DOHH2 (cell line): Measurements from ENCODE around the gene RBM47.

Source experiments
- H3F3A ChIP-seq: fragments of 200-600 bp; sonication (generic), shearing (Covaris generic); 2 replicates; pipeline ENCODE4 v1.6.0; 2016; ENCODE audit warnings: antibody characterized with exemption, mild to moderate bottlenecking; ENCODE audit not compliant: control insufficient read depth, insufficient read depth
- H3K27ac ChIP-seq: fragments of 200-600 bp; sonication (generic); 2 replicates; pipeline ENCODE4 v1.5.1; 2014; ENCODE audit warnings: low read depth, mild to moderate bottlenecking, low read length, moderate library complexity
- H3K27me3 ChIP-seq: fragments of 200-600 bp; sonication (generic); 2 replicates; pipeline ENCODE4 v1.6.1; 2014; ENCODE audit warnings: mild to moderate bottlenecking, low read length, mixed read lengths; ENCODE audit not compliant: control insufficient read depth
- H3K36me3 ChIP-seq: fragments of 200-600 bp; sonication (generic); 2 replicates; pipeline ENCODE4 v1.6.1; 2014; ENCODE audit warnings: mild to moderate bottlenecking, low read length, moderate library complexity, mixed read lengths; ENCODE audit not compliant: control insufficient read depth
- H3K4me1 ChIP-seq: fragments of 200-600 bp; sonication (generic); 2 replicates; pipeline ENCODE4 v1.6.1; 2014; ENCODE audit warnings: mild to moderate bottlenecking, low read length, mixed read lengths; ENCODE audit not compliant: control insufficient read depth
- H3K4me2 ChIP-seq: fragments of 200-600 bp; sonication (generic); 2 replicates; pipeline ENCODE4 v1.6.0; 2014; ENCODE audit warnings: mild to moderate bottlenecking, low read length, moderate library complexity
- H3K4me3 ChIP-seq: fragments of 200-600 bp; sonication (generic); 2 replicates; pipeline ENCODE4 v1.5.1; 2014; ENCODE audit warnings: mild to moderate bottlenecking, low read length, mixed read lengths
- H3K79me2 ChIP-seq: fragments of 200-600 bp; sonication (generic); 2 replicates; pipeline ENCODE4 v1.6.1; 2014; ENCODE audit warnings: mild to moderate bottlenecking, low read length, mixed read lengths; ENCODE audit not compliant: control insufficient read depth
- H3K9me2 ChIP-seq: fragments of 200-600 bp; sonication (generic); replicated peaks from 2 replicates; pipeline ENCODE4 v1.6.1; 2014; ENCODE audit warnings: mild to moderate bottlenecking, low read length, mixed read lengths; ENCODE audit not compliant: control insufficient read depth
- H3K9me3 ChIP-seq: fragments of 200-600 bp; sonication (generic); 2 replicates; pipeline ENCODE4 v1.6.1; 2014; ENCODE audit warnings: antibody characterized with exemption, low read length, mixed read lengths; ENCODE audit not compliant: control insufficient read depth, insufficient read depth
- H4K20me1 ChIP-seq: fragments of 200-600 bp; sonication (generic); 2 replicates; pipeline ENCODE4 v1.6.0; 2014; ENCODE audit warnings: low read depth, mild to moderate bottlenecking, antibody characterized with exemption, low read length, moderate library complexity; ENCODE audit not compliant: control insufficient read depth, insufficient read depth
- CTCF ChIP-seq: fragments of 200-600 bp; sonication (generic); IDR thresholded peaks from one replicate; pipeline ENCODE4 v1.5.1; 2014; ENCODE audit warnings: antibody characterized with exemption, mild to moderate bottlenecking, low read depth, low read length; ENCODE audit not compliant: poor library complexity, severe bottlenecking
- EZH2phosphoT487 ChIP-seq: fragments of 200-600 bp; sonication (generic); IDR thresholded peaks from 2 replicates; pipeline ENCODE4 v1.6.1; 2017; ENCODE audit warnings: borderline replicate concordance, mild to moderate bottlenecking, antibody characterized with exemption, low read length, moderate library complexity, mixed read lengths

RBM47 gene

GRCh38 chr4:40550948-40551462 lies 78.7 kb downstream of the RBM47 start:
- Histone ChIP-seq H3K9me3 (no peaks in the 10 kb centered on the region), H4K20me1 (no peaks in the 10 kb centered on the region), H3K27ac (peak overlapping the region; percentile 58), H3K4me2 (peak overlapping the region; percentile 79), H3K4me3 (peak overlapping the region; percentile 69), H3K4me1 (peaks cover 35% of the 10 kb centered on the region), H3K79me2 (no peaks in the 10 kb centered on the region), H3K27me3 (no peaks in the 10 kb centered on the region), H3K36me3 (no peaks in the 10 kb centered on the region), H3F3A (no peaks in the 10 kb centered on the region), H3K9me2 (no peaks in the 10 kb centered on the region)
- TF ChIP-seq EZH2phosphoT487 (no peak), CTCF (peak; percentile 68)

- H3K9me2 ChIP-seq = no peaks in the 10 kb centered on the region
- peaks cover 35% of the 10 kb centered on the region for H3K4me1 ChIP-seq
- no peaks in the 10 kb centered on the region for H4K20me1 ChIP-seq
- H3K36me3 ChIP-seq = no peaks in the 10 kb centered on the region
- H3K27ac ChIP-seq = no peak overlapping the region
- H3K79me2 ChIP-seq = no peaks in the 10 kb centered on the region
- TF ChIP-seq CTCF (no peak), EZH2phosphoT487 (no peak)
- H3K4me3 ChIP-seq = no peak overlapping the region
- no peaks in the 10 kb centered on the region for H3K27me3 ChIP-seq
- H3F3A ChIP-seq = no peaks in the 10 kb centered on the region
- no peaks in the 10 kb centered on the region for H3K9me3 ChIP-seq
- H3K4me2 ChIP-seq = peak overlapping the region; percentile 79
Observed at GRCh38 chr4:40550196-40550595, 79.5 kb downstream of the RBM47 start.

GRCh38 chr4:40548256-40548655 lies 81.4 kb downstream of the RBM47 start:
- no peaks in the 10 kb centered on the region for H4K20me1 ChIP-seq
- no peak overlapping the region for H3K4me3 ChIP-seq
- H3K9me2 ChIP-seq = no peaks in the 10 kb centered on the region
- no peak overlapping the region for H3K27ac ChIP-seq
- no peaks in the 10 kb centered on the region for H3F3A ChIP-seq
- no peak for TF ChIP-seq CTCF
- TF ChIP-seq EZH2phosphoT487 = no peak
- no peak overlapping the region for H3K4me2 ChIP-seq
- H3K4me1 ChIP-seq = peaks cover 20% of the 10 kb centered on the region
- no peaks in the 10 kb centered on the region for H3K79me2 ChIP-seq
- no peaks in the 10 kb centered on the region for H3K27me3 ChIP-seq
- H3K36me3 ChIP-seq = no peaks in the 10 kb centered on the region
- H3K9me3 ChIP-seq = no peaks in the 10 kb centered on the region
